HEK293 (cell line): Measurements from ENCODE around the gene PARK7.

Source experiments
- CTCF ChIA-PET: fragments of 350-600 bp; formaldehyde crosslinking; extraction: SDS; loops from one replicate; lab custom pipeline; 2021; ENCODE audit warnings: antibody characterized with exemption; lab: Yijun Ruan, JAX
- POLR2A ChIA-PET: fragments of 300-600 bp; formaldehyde crosslinking; extraction: SDS; loops from one replicate; lab custom pipeline; 2020; ENCODE audit warnings: antibody characterized with exemption, inconsistent platforms; lab: Yijun Ruan, JAX
- H3K27ac ChIP-seq: fragments of 200-500 bp; sonication (Bioruptor generic); 2 replicates; pipeline ENCODE4 v1.5.1; 2014; ENCODE audit warnings: low read depth, low read length, control low read depth, inconsistent platforms; ENCODE audit errors: extremely low read depth
- H3K36me3 ChIP-seq, 2 experiments: fragments of 200-500 bp in 1 of 2; sonication (Bioruptor generic) in 1 of 2; 1 replicate in 1 of 2; 2 replicates in 1 of 2; pipeline ENCODE4 v1.5.1; 2014 to 2017; ENCODE audit warnings: inconsistent platforms in 2 of 2, low read length in 2 of 2; ENCODE audit not compliant: control insufficient read depth in 2 of 2, insufficient read depth in 1 of 2
- H3K4me1 ChIP-seq: fragments of 200-500 bp; sonication (Bioruptor generic); 2 replicates; pipeline ENCODE4 v1.5.1; 2014; ENCODE audit warnings: mild to moderate bottlenecking, low read length, inconsistent platforms; ENCODE audit not compliant: control insufficient read depth, insufficient read depth
- H3K4me3 ChIP-seq: 2 replicates; pipeline ENCODE4 v1.5.1; 2011; ENCODE audit warnings: low read depth, mild to moderate bottlenecking, control low read depth, low read length, moderate library complexity
- H3K9me3 ChIP-seq: fragments of 200-500 bp; sonication (Bioruptor generic); 2 replicates; pipeline ENCODE4 v1.5.1; 2014; ENCODE audit warnings: low read depth, low read length, inconsistent platforms; ENCODE audit not compliant: control insufficient read depth, insufficient read depth
- IKZF3 ChIP-seq: fragments of 450-650 bp; IDR thresholded peaks from 2 replicates; pipeline ENCODE4 v1.5.0; 2018; ENCODE audit warnings: missing biosample characterization, mild to moderate bottlenecking, missing genetic modification characterization, moderate library complexity
- OSR2 ChIP-seq: fragments of 450-650 bp; formaldehyde crosslinking; IDR thresholded peaks from 2 replicates; pipeline ENCODE4 v1.5.1; 2016; ENCODE audit warnings: missing biosample characterization, missing genetic modification characterization
- SP7 ChIP-seq: fragments of 450-650 bp; formaldehyde crosslinking; IDR thresholded peaks from 2 replicates; pipeline ENCODE4 v1.5.1; 2016; ENCODE audit warnings: missing biosample characterization, missing genetic modification characterization
- TRIM28 ChIP-seq: IDR thresholded peaks from 2 replicates; pipeline ENCODE4 v1.6.1; 2011; ENCODE audit warnings: low read length, control low read depth, borderline replicate concordance
- ZBTB48 ChIP-seq: fragments of 450-650 bp; formaldehyde crosslinking; IDR thresholded peaks from 2 replicates; pipeline ENCODE4 v1.5.1; 2016; ENCODE audit warnings: missing biosample characterization, missing genetic modification characterization
- ZNF768 ChIP-seq: fragments of 450-650 bp; formaldehyde crosslinking; IDR thresholded peaks from 2 replicates; pipeline ENCODE4 v1.5.1; 2018; ENCODE audit warnings: missing biosample characterization, mild to moderate bottlenecking, missing genetic modification characterization
- TF ChIP-seq, protein P1 (sequence below): fragments of 450-650 bp; IDR thresholded peaks from 2 replicates; pipeline ENCODE4 v1.5.1; 2018; ENCODE audit warnings: missing biosample characterization, mild to moderate bottlenecking, missing genetic modification characterization
- TF ChIP-seq, protein P2 (sequence below): fragments of 450-650 bp; formaldehyde crosslinking; IDR thresholded peaks from 2 replicates; pipeline ENCODE4 v1.5.1; 2016; ENCODE audit warnings: missing biosample characterization, missing genetic modification characterization
- TF ChIP-seq, protein P3 (sequence below): fragments of 450-650 bp; formaldehyde crosslinking; IDR thresholded peaks from 2 replicates; pipeline ENCODE4 v1.5.1; 2017; ENCODE audit warnings: missing biosample characterization, missing genetic modification characterization
- TF ChIP-seq, protein P4 (sequence below): fragments of 450-650 bp; formaldehyde crosslinking; IDR thresholded peaks from 2 replicates; pipeline ENCODE4 v1.5.1; 2016; ENCODE audit warnings: missing biosample characterization, missing genetic modification characterization
- TF ChIP-seq, protein P5 (sequence below): fragments of 450-650 bp; formaldehyde crosslinking; IDR thresholded peaks from 2 replicates; pipeline ENCODE4 v1.5.1; 2016; ENCODE audit warnings: missing biosample characterization, missing genetic modification characterization, borderline replicate concordance

Gene PARK7

DNA sequence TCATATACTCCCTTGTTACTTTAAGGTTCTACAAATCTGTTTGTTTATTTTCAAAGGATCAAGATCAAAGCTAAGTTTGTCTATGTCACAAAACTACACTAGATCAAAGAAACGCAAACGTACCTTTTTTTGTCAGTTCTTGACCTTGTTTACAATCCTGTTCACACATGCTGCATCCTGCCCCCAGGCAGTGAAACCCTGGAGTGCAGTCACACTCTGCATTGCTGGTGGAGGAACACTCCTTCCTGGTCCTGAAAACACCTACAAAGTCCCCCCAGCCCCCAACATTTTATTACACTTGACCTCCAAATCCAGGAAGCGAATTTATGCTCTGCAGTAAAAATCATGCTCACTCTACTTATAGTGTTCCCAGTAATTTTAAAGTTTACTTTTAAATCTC lies 23.4 kb upstream of the PARK7 start:
- TF ChIP-seq, protein P1, sequence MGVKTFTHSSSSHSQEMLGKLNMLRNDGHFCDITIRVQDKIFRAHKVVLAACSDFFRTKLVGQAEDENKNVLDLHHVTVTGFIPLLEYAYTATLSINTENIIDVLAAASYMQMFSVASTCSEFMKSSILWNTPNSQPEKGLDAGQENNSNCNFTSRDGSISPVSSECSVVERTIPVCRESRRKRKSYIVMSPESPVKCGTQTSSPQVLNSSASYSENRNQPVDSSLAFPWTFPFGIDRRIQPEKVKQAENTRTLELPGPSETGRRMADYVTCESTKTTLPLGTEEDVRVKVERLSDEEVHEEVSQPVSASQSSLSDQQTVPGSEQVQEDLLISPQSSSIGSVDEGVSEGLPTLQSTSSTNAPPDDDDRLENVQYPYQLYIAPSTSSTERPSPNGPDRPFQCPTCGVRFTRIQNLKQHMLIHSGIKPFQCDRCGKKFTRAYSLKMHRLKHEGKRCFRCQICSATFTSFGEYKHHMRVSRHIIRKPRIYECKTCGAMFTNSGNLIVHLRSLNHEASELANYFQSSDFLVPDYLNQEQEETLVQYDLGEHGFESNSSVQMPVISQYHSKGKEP (tag by site-specific recombination): no peak
- TF ChIP-seq, protein P2, sequence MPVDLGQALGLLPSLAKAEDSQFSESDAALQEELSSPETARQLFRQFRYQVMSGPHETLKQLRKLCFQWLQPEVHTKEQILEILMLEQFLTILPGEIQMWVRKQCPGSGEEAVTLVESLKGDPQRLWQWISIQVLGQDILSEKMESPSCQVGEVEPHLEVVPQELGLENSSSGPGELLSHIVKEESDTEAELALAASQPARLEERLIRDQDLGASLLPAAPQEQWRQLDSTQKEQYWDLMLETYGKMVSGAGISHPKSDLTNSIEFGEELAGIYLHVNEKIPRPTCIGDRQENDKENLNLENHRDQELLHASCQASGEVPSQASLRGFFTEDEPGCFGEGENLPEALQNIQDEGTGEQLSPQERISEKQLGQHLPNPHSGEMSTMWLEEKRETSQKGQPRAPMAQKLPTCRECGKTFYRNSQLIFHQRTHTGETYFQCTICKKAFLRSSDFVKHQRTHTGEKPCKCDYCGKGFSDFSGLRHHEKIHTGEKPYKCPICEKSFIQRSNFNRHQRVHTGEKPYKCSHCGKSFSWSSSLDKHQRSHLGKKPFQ (tag by site-specific recombination): peak; percentile 75

DNA sequence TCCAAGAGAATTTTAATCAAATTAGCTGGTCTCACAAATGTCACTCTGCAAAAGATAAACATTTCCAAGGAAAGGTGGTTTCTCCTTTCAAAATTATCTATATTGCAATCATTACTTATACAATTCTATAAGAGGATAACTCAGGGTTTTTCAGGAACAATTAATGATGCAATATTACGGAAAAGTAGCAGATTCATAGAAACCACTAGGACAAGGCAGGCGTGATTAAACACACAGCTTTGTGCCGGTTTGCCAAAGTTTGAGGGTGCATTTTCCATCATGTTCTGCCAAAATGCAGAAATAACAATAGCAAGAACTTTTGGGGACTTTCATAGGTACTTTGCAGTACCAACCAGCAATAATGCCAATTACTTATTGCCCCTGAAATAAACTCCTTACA lies 21.5 kb upstream of the PARK7 start:
- H3K27ac ChIP-seq: no peak overlapping the region
- ChIA-PET POLR2A (interaction anchor here (0.6 to 1.3 kb wide), 4 partner anchors 9 to 236 kb away, joined by 3 to 6 read pairs (median 4); partner anchors contain the start of gene PARK7), CTCF (interaction anchor here (0.7 to 1.1 kb wide), 5 partner anchors 12 to 91 kb away, joined by 3 to 4 read pairs (median 3); no protein-coding TSS in a partner anchor)
- H3K4me1 ChIP-seq: no peaks in the 10 kb centered on the region
- no peak overlapping the region for H3K4me3 ChIP-seq
- TF ChIP-seq, protein P3, sequence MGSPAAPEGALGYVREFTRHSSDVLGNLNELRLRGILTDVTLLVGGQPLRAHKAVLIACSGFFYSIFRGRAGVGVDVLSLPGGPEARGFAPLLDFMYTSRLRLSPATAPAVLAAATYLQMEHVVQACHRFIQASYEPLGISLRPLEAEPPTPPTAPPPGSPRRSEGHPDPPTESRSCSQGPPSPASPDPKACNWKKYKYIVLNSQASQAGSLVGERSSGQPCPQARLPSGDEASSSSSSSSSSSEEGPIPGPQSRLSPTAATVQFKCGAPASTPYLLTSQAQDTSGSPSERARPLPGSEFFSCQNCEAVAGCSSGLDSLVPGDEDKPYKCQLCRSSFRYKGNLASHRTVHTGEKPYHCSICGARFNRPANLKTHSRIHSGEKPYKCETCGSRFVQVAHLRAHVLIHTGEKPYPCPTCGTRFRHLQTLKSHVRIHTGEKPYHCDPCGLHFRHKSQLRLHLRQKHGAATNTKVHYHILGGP (tag by site-specific recombination): peak; percentile 85
- TF ChIP-seq IKZF3 (tag by site-specific recombination): no peak
- H3K36me3 ChIP-seq: no peaks in the 10 kb centered on the region
- H3K9me3 ChIP-seq: no peaks in the 10 kb centered on the region

More for the DNA sequence above, 23.4 kb upstream of the PARK7 start:
- Histone ChIP-seq H3K36me3 (no peaks in the 10 kb centered on the region), H3K9me3 (no peaks in the 10 kb centered on the region), H3K4me3 (no peak overlapping the region), H3K27ac (no peak overlapping the region), H3K4me1 (no peaks in the 10 kb centered on the region)
- ChIA-PET POLR2A (no interaction called here), CTCF (interaction anchor here (1.0 to 1.1 kb wide), 2 partner anchors 36 to 269 kb away, joined by 3 read pairs; no protein-coding TSS in a partner anchor)

DNA sequence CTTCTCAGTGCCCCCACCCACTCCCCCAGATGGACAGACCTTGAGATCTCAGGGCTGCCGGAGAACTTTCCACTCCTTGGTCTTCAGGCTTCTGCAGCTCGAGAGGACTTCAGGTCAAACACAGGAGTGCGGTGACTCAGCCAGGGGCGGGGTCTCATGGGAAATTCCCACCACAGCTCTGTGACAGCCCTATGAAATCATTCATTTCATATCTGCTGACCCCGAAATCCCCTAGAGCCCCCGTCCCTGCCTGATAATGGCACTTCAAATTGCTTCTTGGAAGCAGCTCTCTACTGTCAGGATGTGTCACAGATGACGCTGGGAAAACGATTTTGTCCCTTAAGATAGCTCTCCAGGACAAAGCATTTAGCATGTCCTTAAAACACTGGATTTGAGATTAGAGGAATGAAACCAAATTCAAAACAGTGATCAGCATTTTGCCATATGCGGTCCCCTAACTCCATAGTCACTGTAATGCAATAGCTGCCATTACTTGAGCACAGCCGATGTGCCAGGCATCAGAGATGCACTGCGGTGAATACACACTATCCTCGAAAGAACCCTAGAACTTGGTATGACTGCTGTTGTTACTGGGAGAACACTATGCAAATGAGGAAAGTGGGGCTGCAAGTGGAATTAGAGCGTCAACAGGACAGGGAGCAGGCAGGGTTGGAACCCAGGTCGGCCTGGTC lies 20.6 kb upstream of the PARK7 start, which contains the start of gene TNFRSF9:
TSS of gene TNFRSF9 (minus strand) at position 95 of the 692 bp plus-strand sequence. CDS start 845 bp downstream, outside the sequence.
- H3K9me3 ChIP-seq: no peaks in the 10 kb centered on the region
- H3K4me3 ChIP-seq: no peak within 1 kb of the TSS
- ChIA-PET CTCF (interaction anchor here (0.7 to 0.8 kb wide), 2 partner anchors 41 to 91 kb away, joined by 3 to 4 read pairs; no protein-coding TSS in a partner anchor), POLR2A (interaction anchor here (0.6 to 1.6 kb wide), 5 partner anchors 8 to 236 kb away, joined by 3 to 6 read pairs (median 5); partner anchors contain the start of gene PARK7)
- no peaks in the 10 kb centered on the region for H3K4me1 ChIP-seq
- H3K36me3 ChIP-seq: no peaks in the 10 kb centered on the region
- no peak within 1 kb of the TSS for H3K27ac ChIP-seq
- TF ChIP-seq ZNF768 (tag by site-specific recombination) (no peak), TRIM28 (0 out of 2 replicates have a peak, but pooled peaks have one; percentile 50), ZBTB48 (peak; percentile 32; the same call in 1 of the 2 replicates), OSR2 (tag by site-specific recombination) (0 out of 2 replicates have a peak, but pooled peaks have one; percentile 13), SP7 (tag by site-specific recombination) (peak; percentile 37; the same call in 1 of the 2 replicates)
- TF ChIP-seq, protein P4, sequence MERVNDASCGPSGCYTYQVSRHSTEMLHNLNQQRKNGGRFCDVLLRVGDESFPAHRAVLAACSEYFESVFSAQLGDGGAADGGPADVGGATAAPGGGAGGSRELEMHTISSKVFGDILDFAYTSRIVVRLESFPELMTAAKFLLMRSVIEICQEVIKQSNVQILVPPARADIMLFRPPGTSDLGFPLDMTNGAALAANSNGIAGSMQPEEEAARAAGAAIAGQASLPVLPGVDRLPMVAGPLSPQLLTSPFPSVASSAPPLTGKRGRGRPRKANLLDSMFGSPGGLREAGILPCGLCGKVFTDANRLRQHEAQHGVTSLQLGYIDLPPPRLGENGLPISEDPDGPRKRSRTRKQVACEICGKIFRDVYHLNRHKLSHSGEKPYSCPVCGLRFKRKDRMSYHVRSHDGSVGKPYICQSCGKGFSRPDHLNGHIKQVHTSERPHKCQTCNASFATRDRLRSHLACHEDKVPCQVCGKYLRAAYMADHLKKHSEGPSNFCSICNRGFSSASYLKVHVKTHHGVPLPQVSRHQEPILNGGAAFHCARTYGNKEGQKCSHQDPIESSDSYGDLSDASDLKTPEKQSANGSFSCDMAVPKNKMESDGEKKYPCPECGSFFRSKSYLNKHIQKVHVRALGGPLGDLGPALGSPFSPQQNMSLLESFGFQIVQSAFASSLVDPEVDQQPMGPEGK (tag by site-specific recombination): peak; percentile 65
- TF ChIP-seq, protein P5, sequence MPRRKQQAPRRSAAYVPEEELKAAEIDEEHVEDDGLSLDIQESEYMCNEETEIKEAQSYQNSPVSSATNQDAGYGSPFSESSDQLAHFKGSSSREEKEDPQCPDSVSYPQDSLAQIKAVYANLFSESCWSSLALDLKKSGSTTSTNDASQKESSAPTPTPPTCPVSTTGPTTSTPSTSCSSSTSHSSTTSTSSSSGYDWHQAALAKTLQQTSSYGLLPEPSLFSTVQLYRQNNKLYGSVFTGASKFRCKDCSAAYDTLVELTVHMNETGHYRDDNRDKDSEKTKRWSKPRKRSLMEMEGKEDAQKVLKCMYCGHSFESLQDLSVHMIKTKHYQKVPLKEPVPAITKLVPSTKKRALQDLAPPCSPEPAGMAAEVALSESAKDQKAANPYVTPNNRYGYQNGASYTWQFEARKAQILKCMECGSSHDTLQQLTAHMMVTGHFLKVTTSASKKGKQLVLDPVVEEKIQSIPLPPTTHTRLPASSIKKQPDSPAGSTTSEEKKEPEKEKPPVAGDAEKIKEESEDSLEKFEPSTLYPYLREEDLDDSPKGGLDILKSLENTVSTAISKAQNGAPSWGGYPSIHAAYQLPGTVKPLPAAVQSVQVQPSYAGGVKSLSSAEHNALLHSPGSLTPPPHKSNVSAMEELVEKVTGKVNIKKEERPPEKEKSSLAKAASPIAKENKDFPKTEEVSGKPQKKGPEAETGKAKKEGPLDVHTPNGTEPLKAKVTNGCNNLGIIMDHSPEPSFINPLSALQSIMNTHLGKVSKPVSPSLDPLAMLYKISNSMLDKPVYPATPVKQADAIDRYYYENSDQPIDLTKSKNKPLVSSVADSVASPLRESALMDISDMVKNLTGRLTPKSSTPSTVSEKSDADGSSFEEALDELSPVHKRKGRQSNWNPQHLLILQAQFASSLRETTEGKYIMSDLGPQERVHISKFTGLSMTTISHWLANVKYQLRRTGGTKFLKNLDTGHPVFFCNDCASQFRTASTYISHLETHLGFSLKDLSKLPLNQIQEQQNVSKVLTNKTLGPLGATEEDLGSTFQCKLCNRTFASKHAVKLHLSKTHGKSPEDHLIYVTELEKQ (tag by site-specific recombination): no peak
